HPDE6-E6E7 (cell line): ENCODE results near the gene QPCT.
"Not testable (repeated sequence)": the region's sequence is repeated elsewhere in the genome, so short reads cannot be mapped to it uniquely, and the experiment has no call there.

Experiments used
- DNase-seq: peaks from one replicate; pipeline ENCODE4 v3.0.0; 2011; ENCODE audit warnings: missing footprints; ENCODE audit errors: extremely low spot score

Gene QPCT

DNA sequence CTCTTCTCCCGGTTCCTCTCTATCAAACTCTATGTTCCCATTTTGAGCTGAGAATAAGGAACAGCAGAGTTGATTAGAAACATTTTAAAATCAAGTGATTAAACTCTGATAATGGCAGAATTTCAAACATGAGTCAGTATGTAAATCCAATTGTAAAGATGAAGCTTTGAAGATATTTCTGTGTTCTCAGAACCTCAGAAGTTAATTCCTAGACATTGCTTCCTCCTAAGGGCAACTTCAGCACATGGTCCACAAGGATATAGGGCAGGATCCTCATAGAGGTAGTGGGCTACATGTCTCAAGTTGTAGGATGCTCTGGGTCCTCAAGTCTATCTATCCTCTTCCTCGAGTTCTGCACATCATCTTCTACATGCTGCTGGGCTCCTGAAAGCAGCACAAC is 46.3 kb downstream of the QPCT start:
- no peak for DNase-seq

DNA sequence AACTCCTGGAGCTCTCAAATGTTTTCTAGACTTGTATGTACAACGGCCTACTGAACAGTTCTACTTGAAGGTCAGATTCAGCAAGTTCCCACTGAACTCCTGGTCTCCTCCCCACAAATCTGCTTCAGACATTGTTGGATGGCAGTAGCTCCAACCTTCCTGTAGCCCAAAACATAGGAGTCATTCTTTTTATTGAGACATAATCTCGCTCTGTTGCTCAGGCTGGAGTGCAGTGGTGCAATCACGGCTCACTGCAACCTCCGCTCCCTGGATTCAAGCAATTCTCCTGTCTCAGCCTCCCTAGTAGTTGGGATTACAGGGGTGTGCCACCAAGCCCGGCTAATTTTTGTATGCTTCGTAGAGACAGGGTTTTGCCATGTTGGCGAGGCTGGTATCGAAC is 47.3 kb downstream of the QPCT start:
- no peak for DNase-seq

DNA sequence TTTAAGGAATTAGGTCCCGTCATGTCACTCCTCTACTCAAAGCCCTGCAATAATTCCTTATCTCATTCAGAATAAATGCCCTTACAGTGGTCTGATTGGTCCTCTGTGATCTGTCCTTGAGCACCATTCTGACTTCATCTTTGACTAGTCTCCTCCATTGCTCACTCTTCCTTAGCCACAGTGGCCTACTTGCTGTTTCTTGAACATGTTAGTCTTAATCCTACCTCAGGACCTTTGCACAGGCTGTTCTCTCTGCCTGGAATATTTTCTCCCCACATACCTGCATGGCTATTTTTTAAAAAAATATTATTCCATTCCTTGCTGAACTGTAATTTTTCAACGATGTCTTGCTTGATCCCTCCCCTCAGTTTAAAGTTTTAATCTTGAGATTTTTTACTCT is 48.0 kb downstream of the QPCT start:
- DNase-seq, result no peak

DNA sequence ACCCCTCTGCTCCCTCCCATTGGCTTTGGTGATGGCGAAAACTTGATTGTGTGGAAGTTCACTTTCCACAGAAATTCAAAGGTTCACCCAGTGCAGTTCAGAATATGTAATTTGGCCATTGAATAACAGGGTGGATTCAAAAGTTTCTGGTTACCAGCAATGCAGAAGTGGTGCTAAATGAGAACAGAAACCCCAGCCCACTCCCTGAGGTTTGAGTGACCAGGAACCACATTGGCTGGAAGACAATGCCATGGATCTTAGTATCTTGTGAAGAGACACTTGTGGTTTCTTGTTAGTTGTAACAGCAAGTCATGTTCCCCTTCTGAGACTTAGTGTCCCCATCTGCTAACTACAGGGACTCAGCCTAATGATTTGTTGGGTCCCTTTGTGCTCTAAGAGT is 49.8 kb downstream of the QPCT start:
- no peak for DNase-seq

DNA sequence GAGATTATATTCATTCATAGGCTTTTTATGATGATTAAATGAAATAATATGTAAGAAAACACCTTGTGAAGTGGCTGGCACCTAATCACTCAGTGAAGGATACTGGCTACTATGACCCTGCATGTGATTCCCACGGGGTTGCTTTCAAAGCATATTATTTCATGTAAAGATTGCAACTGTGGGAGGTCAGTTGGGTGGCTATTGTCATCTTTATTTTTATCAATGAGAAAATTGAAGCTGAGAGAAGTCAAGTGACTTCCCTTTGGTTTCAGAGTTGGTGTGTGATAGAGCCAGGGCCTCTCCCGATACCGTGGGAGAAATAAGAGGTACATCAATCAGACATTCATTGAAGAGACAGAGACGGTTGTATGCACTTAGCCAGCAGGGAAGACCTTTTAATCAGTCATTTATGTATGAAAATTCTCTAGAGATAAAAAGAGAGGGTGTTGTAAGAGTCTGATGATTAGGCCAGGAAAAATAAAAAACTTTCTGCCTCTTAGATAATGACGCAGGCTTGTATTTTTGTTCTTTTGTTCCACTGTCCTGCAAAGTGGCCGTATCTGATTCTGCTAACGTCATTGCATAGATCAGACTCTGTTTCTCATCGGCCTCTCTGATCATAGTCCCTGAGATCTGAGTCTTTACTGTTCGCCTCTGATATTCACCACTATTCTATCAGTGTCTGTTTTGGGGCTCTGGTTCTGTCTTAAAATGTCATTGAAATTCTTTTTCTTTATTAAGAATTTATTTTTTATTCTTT is 50.5 kb downstream of the QPCT start:
- DNase-seq, result no peak

DNA sequence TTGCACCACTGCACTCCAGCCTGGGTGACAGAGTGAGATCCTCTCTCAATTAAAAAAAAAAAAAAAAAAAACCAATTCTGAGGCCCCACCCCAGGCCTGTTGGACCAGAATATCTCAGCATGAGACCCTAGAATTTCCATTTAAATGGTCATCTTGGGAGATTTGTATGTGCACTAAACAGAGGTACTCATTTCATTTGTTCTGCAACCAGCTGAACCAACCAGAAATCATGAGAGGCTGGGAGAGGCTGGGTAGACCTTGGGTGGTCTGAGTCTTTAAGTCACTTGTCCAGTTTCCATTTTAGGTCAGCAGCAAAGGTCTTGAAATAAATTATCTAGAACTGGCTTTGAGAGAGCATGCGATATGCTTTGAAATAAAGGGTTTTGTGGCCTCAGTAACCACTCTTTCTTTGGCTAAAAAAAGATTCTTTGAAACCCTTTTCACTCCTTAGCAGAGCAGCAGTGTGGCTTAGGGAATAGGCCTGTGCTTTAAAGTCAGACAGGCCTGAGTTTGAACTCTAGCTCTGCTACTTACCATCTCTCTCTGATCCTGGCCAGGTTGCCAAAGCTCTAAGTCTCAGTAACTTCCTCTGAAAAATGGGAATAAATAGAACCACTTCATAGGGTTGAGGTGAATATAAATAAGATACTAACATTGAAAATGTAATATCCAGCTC is 52.6 kb downstream of the QPCT start:
- DNase-seq, result no peak

DNA sequence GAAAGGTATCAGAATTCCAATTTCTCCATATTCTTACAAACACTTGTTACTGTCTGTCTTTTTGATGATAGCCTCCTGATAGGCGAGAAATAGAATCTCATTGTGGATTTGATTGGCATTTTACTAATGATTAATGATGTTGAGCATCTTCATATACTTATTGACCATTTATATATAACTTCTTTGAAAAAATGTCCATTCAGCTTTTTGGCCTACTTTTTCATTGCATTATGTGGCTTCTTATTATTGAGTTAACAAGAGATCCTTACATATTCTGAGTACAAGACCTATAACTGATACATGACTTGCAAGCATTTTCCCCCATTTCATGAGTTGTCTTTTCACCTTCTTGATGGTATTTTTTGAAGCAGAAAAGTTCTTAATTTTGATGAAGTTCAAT is 54.6 kb downstream of the QPCT start:
- no peak for DNase-seq

DNA sequence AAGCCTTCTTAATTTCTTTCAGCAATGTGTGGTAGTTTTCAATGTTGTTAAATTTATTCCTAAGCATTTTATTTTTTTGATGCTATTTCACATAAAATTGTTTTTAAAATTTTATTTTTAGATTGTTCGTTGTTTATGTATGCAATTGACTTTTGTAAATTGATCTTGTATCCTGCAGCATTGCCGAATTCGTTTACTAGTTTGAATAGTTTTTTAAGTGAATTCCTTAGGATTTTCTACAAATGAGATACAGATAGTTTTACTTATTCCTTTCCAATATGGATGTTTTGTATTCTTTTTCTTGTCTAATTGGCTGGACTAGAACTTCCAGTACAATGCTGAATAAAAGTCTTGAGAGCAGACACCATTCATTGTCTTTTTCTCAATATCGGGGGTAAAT is 55.6 kb downstream of the QPCT start:
- DNase-seq, result no peak

DNA sequence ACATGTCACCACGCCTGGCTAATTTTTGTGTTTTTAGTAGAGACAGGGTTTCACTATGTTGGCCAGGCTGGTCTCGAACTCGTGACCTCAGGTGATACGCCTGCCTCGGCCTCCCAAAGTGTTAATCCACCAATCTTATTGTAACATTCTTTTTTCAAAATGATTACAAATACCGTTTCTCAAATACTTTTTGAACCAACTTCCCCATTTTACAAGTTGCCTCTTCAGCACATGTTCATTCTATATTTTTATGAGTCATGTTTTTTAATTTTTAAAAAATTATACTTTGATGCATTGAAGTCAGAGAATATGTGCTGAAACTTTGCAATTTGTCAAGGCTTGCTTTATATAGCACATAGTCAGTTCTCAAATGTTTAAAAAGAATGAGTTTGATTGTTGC is 58.2 kb downstream of the QPCT start:
- no peak for DNase-seq

DNA sequence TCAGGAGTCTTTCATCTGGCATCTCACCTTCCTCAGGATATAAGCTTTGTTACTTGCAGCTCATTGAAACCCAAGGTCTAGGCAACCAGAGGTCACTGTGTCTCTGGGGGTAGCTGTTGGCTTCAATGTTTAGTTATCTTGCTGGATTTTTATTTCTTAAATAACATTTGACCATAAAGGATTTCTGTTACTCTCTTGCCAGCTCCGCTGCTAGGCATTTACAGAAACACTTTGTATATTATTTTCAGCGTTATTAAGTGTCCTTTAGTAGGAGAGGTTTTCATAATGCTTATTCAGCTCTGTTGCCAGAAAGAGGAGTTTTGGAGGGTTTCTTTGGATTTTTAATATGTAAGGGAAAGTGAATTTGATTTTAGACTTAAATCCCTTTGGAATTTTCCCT is 61.4 kb downstream of the QPCT start:
- no peak for DNase-seq

DNA sequence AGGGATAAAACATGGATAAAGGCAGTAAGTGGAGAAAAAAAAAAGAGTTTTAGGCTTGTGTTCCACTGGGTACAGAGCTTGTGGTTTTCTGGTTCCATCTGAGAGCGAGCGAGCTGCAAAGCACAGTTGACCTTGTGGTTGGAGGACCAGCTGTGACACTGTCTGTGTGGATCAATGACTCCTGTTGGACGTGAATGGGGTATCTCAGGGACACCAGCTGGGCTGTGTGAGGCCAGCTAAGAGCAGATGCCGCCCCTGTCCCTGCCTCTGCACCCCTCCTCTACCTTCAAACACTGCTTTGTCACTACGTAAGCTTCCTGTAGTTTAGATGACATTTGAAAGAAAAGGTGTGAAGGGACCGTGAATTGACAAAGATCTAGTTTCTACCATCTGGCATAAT is 67.8 kb downstream of the QPCT start:
- no peak for DNase-seq

DNA sequence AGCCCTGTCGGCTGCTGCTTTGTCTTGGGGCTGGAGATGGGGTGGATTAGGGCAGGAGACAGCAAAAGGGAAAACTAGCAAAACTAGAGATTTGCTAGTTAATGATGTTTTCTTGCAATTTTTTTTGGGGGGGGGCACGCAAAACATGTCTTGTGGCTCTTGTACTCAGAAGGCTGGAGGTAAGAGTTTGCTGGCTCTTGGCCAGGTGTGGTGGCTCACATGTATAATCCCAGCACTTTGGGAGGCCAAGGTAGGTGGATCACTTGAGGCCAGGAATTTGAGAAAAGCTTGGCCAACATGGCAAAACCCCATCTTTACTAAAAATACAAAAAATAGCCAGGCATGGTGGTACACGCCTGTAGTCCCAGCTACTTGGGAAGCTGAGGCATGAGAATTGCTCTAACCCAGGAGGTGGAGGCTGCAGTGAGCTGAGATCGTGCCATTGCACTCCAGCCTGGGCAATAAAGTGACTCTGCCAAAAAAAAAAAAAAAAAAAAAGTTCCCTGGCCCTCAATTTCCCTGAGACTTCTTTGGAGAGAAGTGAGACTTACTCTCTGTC is 69.6 kb downstream of the QPCT start:
- not testable (repeated sequence) for DNase-seq

DNA sequence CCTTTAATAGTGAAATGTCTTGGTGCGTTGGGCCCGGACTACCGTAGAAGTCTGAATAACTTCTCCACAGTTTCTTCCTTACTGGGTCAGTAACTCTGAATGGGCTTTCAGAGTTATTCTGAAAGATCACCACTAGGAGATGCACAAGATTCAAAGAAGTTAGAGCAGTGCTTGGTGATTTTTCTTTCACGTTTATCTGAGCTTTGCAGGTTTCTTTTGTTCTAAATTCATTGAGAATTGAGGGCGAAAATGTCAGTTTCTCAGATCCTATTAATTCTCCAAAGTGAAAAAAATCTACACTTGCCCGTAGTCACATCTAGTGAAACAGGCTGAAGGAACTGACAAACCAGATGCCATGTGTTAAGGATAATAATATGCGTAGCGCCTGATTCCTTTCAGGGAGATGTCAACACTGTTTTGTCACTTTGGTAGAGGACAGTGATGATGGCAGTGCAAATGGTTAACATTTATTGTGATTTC is 70.1 kb downstream of the QPCT start:
- peak; percentile 51 for DNase-seq

DNA sequence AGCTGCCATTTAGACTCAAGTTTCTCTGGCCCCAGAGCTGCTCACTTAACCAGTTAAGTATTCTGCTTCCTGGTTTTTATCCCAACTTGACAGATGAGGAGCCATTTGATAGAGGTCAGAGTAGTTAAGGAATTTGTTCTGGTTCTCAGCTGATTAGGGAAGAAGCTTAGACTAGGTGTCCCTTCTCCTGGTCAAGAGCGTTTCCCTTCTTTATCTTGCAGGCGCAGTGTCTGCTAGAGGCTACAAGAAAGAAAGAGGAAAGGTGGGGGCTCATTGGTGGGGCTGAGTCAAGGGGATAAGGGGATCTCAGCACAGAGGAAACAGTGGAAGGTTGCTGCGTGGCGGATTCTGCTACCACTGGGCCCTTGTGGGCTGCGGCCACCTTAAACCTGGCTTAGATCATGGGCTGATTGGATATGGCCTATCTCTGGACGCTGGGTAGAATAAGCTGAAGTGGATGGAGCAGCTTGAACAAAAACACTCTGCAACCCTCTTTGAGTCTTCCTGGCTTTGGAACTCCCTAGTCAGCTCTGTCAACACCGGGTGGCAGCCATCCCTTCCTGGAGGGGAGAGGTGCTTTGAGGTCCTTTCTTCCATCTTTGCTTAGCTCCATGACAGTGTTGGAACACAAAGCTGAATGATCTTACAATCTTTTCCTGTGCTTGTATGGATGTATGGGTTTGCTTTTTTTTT is 70.8 kb downstream of the QPCT start:
- no peak for DNase-seq

DNA sequence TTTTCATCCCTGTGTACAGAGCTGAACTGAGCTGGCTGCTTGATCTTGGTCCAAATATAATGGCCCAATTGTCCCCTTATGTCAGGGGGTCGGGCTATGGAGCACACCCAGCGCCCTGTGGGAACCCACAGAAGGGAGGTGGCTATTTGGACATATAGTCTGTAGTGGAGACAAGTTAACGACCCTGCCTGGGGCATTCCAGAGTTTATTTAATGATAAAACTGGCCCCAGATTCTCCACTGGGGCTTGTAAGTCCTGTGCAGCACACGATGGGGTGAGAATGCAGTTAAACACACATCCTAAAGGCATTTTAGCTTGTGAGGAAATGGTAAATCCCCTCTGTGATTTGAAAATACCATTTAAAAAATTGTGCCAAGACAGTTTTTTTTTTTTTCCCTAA is 72.9 kb downstream of the QPCT start:
- no peak for DNase-seq

DNA sequence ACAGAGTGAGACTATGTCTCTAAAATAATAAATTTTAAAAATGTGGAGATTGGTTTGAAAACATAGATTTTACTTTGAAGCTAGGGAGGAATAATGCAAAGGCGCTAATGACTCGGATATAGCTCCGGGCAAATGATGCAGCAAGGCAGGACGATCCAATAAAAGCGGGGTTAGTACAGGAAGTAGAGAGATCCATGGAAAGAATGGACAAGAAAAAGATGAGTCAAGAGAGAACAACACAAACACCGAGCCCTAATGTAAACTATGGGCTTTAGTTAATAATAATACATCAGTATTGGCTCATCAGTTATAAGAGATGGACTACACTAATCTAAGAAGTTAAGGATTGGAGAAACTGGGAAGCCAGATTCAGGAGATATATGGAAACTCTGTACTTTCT is 74.5 kb downstream of the QPCT start:
- no peak for DNase-seq

DNA sequence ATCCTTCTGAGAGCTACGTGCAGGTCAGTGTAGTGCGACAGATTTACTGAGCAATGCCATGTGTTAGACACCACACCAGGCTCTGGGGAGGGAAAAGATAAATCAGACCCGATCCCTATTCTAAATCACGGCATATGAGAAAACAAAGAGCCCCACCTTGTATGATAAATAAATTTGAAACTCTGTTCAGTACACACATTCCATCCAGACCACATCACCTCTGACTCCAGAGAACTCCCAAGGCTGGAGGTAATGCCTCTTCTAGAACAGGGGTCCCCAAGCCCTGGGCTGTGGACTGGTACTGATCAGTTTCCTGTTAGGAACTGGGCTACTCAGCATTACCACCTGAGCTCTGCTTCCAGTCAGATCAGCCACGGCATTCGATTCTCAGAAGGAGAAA is 77.3 kb downstream of the QPCT start:
- DNase-seq, result no peak

DNA sequence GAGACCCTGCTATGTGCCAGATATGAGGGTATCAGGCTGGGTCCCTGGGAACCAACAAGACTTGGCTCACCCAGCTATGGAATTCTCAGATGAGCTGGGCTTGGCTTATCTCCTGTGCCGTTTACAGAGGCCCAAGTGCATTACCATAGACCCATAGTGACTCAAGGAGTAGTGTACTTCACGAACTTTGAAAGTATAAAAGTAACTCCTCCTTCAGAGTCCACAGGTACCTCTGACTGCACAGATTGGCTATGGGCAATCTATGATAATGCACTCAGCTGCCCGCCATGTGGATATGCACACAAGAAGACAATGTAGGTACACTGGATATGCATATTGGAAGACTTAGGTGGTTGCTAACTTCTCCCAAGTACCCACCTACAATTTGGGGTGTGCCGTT is 78.4 kb downstream of the QPCT start:
- no peak for DNase-seq
